SIG-M5 (cell line): Measurements from ENCODE around the gene HEXIM1.

Experiments
- DNase-seq: peaks from one replicate; lab custom pipeline; 2025; lab: John Stamatoyannopoulos, UW

HEXIM1 gene

GRCh38 chr17:45148183-45149036, at the start of gene HEXIM1:
Gene HEXIM1, plus strand, starts transcription at chr17:45148475. Its CDS starts 716 bp downstream, at chr17:45149191.
- peak; percentile 96 for DNase-seq

GRCh38 chr17:45098869-45099616, 49.2 kb upstream of the HEXIM1 start:
- no peak for DNase-seq

GRCh38 chr17:45101546-45101882, 46.8 kb upstream of the HEXIM1 start:
- DNase-seq, result no peak

GRCh38 chr17:45101883-45102811, 46.1 kb upstream of the HEXIM1 start:
- no peak for DNase-seq

GRCh38 chr17:45102856-45103255, 45.4 kb upstream of the HEXIM1 start:
- no peak for DNase-seq

- no peak for DNase-seq
Measured at GRCh38 chr17:45103269-45103795, 44.9 kb upstream of the HEXIM1 start.

GRCh38 chr17:45104029-45104428, 44.2 kb upstream of the HEXIM1 start:
- no peak for DNase-seq

- DNase-seq, result no peak
Measured at GRCh38 chr17:45104497-45104896, 43.8 kb upstream of the HEXIM1 start.

GRCh38 chr17:45104907-45105624, 43.2 kb upstream of the HEXIM1 start:
- DNase-seq, result no peak

GRCh38 chr17:45106096-45106495, 42.2 kb upstream of the HEXIM1 start:
- no peak for DNase-seq

GRCh38 chr17:45106582-45106981, 41.7 kb upstream of the HEXIM1 start:
- no peak for DNase-seq

GRCh38 chr17:45107293-45108010, 40.8 kb upstream of the HEXIM1 start:
- DNase-seq, result no peak

GRCh38 chr17:45108051-45108450, 40.2 kb upstream of the HEXIM1 start:
- no peak for DNase-seq

- DNase-seq, result no peak
Measured at GRCh38 chr17:45108595-45109521, 39.4 kb upstream of the HEXIM1 start.

- no peak for DNase-seq
Measured at GRCh38 chr17:45110676-45111611, 37.3 kb upstream of the HEXIM1 start.

- DNase-seq, result no peak
Measured at GRCh38 chr17:45111850-45112249, 36.4 kb upstream of the HEXIM1 start.

- DNase-seq, result no peak
Measured at GRCh38 chr17:45112559-45113423, 35.5 kb upstream of the HEXIM1 start.

- no peak for DNase-seq
Measured at GRCh38 chr17:45113424-45113754, 34.9 kb upstream of the HEXIM1 start.
